Spleen (tissue), 7 donors: ENCODE measurements around the gene NANOG.
"Not testable (repeated sequence)": the region's sequence is repeated elsewhere in the genome, so short reads cannot be mapped to it uniquely, and the experiment has no call there.

Source experiments
- CTCF ChIP-seq, 11 experiments: fragments of 200-600 bp in 7 of 11; fragments of 450-650 bp in 4 of 11; sonication (generic) in 4 of 11; IDR thresholded peaks in 8 of 11; conservative IDR thresholded peaks in 3 of 11; 1 replicate in 7 of 11; 2 replicates in 4 of 11; pipeline versions ENCODE4 v1.4.0 to v1.8.0; 2016 to 2021; ENCODE audit warnings: antibody characterized with exemption in 11 of 11, inconsistent platforms in 4 of 11, mild to moderate bottlenecking in 1 of 11
- POLR2A ChIP-seq, 3 donors: fragments of 450-650 bp; IDR thresholded peaks; one replicate each; pipeline ENCODE4 v1.5.1; 2017; ENCODE audit warnings: antibody characterized with exemption in 3 of 3, mild to moderate bottlenecking in 1 of 3
- POLR2AphosphoS5 ChIP-seq, 3 donors: sonication (generic); formaldehyde crosslinking; IDR thresholded peaks; one replicate each; pipeline ENCODE4 v1.5.1; 2017; ENCODE audit warnings: antibody characterized with exemption in 3 of 3
- donor health status: DM: no; HTN: no; CAD: no; lungs with moderate emphysema.
- donor health status: DM: no; HTN: no; CAD: no.
- donor health status: DM: no; HTN: no; CAD: no.

- not testable (repeated sequence) for TF ChIP-seq POLR2AphosphoS5 (IDR thresholded peaks at IDR 0.05); CTCF (IDR thresholded peaks at IDR 0.05 in 8 of 11, conservative IDR thresholded peaks at IDR 0.05 in 3 of 11); POLR2A (IDR thresholded peaks at IDR 0.05)
Observed at GRCh38 chr12:7848098-7848422, 58.9 kb downstream of the NANOG start.
